HG03439 (cell line): ENCODE measurements around the gene ABHD12.
"Not testable (repeated sequence)": the region's sequence is repeated elsewhere in the genome, so short reads cannot be mapped to it uniquely, and the experiment has no call there.

Experiments
- ATAC-seq: cut with Tn5 transposase; IDR thresholded peaks from one replicate; pipeline ENCODE4 v1.9.1; 2021; ENCODE audit warnings: mild to moderate bottlenecking, moderate library complexity; ENCODE audit not compliant: unreplicated experiment

The ABHD12 gene

DNA sequence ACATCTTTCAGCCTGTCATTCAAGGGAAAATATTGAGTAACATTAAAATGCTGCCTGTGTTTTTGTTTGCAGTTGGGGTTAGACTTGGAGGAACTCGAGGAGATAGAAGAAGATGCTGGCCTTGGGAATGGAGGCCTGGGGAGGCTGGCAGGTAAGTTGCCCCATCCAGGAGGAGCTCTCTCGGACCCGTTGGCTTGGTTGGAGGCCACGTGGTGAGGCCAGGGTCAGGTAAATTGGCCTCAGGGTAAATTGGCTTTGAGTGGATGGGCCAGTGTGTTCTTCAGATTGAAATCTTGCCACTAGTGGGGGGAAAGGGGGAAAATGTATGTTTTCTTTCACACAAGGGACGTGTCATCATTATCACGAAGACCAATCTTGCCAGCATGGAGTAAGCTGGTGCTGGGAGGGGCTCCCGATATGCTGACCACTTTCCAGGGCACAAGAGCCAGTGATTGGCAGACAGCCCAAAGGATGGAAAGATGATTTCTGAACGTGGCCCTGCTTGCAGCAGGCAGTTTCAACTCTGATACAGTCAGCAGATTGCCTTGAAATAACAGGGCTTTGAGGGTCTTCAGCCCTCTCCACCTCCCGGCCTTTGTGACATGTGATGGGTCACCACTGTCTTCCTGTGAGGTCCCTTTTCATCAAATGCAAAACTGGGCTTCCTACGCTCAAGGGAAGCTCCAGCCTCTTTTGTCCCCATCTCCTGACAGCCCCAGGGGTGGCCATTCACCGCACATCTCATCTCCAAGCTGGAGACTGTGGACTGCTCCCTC, 121.4 kb downstream of the ABHD12 start:
- ATAC-seq, result no peak

DNA sequence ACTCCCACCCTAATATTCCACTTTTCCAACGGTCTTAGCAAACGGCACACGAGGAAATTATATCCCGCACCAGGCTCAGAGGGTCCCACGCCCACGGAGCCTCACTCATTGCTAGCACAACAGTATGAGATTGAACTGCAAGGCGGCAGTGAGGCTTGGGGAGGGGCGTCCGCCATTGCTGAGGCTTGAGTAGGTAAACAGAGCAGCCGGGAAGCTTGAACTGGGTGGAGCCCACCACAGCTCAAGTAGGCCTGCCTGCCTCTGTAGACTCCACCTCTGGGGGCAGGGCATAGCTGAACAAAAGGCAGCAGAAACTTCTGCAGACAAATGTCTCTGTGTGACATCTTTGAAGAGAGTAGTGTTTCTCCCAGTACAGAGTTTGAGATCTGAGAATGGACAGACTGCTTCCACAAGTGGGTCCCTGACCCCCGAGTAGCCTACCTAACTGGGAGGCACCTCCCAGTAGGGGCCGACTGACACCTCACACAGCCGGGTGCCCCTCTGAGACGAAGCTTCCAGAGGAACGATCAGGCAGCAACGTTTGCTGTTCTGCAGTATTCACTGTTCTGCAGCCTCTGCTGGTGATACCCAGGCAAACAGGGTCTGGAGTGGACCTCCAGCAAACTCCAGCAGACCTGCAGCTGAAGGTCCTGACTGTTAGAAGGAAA, 129.7 kb downstream of the ABHD12 start:
- ATAC-seq, result not testable (repeated sequence)

DNA sequence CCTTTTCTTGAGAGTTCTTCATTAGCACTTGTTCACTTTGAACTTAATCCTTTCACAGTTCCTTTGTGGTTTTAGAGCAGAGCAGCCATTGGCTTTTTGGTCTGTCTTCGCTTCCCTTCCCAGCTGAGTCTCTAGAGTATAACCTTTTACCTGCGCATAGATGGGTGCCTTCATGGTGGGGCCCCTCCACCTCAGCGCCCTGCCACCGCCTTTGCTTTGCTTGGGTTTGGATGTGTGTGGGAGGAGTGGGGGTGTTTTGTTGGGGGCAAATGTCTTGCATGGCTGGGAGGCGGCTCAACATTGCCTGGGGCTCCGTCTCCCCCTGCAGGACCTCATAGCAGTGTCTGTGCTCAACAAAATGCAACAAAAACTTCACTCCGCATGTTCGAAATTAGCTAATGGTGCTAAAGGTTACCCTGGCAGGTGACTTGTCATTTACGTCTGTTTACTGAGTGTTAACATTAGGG, 130.8 kb downstream of the ABHD12 start:
- ATAC-seq, result no peak

DNA sequence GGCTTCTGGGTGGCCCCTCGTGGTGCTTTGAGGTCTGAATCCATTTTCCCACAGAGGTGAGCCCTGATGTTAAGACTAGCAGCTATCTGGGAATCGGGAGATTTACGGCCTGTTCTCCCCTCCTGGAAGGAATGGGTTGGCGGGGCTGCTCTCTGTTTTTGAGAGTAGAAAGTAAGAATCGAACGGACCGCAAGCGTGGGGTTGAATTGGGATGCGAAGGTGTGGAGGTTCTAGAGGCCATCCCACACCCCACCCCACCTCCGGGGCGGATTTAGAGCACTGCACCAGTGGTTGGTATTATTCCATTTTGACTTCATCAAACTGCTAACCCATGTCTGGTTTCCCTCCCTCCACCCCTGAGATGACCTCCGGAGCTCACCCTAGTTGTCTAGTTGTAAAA, 131.3 kb downstream of the ABHD12 start:
- ATAC-seq, result no peak

DNA sequence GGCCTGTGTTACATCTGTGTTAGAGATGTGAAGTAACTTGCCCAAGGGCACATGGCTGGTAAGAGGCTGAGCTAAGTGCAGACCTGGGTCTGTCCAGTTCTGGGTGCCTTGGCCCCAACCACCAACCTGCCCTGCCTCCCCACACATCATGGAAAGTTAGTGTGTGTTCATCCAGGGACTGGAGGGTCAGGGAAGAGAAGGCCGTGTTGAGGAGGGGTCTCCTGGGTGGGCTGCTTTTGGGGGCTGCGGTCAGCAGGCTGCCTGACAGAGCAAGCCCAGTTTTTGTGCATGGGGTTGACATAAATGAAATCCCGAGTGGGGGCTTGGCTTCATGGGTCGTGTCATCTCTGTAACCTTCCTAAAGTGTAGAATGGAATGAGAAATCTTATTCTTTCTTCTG, 131.8 kb downstream of the ABHD12 start:
- ATAC-seq, result no peak

DNA sequence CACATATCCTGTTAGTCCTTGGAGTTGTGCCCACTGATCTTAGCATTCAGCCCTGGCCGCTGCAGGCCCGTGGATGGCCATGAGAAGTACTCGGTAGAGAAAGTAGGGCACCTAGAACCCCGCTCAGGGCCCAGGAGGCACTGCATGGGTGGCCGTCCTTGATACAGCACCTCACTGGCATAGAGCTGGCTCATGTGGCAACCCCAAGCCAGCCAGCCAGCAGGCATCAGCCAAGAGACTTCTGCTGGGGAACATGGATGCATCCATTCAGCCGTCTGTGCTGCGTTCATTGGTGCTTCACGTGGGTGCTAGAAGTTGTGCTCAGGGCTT, 132.2 kb downstream of the ABHD12 start:
- no peak for ATAC-seq

DNA sequence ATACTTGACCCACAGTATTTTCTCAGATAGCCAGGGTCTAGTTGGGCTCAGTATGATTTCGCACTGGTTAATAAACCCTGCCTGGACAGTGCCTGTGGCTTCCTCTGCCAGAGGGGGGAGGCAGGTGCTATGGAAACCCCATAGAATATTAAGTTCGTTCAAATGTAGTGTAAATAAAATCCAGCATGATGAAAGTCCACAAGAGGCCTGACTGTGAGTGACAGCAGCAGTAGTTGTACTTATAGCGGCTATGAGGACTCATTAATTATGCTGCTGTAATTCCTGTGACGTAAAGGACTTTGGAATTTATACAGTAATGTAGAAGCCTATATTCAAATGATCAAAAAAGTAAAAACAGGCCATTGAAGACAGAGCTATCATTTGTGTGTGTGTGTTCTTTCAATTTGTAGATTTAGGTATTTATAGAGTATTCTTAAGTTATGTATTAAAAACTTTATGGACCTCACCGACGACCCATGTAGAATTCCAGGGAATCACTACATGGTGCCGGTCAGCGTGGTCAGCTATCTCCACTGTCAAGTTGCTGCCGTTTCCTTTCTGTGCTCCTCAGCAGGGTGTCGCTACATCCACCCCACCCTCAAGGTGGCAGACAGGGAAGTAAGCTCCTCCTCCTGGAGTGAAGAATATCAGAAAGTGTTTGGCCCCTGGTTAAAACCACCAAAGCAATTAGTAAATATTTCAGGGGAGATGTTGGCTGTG, 132.7 kb downstream of the ABHD12 start:
- no peak for ATAC-seq

DNA sequence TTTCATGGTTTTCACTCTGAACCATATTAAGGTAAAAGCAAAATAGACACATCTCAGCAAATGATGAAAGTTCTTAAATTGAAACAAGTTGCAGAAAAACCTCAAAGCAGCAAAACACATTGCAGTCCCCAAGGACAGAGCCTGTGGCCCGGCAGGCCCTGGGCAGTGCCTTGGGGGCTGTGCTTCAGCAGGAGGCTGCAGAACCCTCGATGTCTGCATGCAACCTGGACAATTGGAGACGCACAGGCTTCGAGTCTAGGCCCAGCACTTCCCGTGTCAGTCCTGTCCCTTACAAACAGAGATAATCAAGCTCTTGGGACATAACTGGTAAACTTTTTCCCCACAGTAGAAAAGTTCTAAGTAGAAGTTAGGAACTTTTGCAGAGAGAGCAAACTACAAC, 133.5 kb downstream of the ABHD12 start:
- ATAC-seq, result no peak

DNA sequence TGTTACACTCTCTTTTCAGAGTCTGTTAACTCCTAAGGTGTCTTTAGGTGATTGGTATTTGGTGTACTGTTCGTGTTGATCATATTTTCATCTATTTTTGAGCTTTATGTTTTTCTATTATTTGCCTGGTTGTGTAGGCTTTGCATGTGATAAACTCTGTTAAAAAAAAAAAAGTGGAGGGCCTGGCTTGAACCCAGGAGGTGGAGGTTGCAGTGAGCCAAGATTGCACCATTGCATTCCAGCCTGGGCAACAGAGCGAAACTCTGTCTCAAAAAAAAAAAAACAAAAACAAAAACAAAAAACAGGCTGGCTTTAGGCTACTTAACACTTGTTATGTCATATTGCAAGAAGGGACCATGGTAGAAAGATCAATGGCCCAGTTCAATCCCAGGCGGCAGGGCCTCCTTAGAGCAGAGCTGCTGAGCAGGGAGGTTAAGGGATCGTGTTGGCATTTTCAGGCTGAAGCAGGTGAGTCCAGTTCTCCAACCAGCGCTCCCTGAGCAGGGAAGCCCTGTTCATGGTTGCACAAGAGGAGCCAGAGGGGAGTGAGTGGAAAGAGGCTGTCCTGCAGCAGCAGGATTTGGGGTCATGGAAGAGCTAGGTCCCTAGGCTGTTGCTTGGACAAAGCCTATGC, 134.3 kb downstream of the ABHD12 start:
- no peak for ATAC-seq

DNA sequence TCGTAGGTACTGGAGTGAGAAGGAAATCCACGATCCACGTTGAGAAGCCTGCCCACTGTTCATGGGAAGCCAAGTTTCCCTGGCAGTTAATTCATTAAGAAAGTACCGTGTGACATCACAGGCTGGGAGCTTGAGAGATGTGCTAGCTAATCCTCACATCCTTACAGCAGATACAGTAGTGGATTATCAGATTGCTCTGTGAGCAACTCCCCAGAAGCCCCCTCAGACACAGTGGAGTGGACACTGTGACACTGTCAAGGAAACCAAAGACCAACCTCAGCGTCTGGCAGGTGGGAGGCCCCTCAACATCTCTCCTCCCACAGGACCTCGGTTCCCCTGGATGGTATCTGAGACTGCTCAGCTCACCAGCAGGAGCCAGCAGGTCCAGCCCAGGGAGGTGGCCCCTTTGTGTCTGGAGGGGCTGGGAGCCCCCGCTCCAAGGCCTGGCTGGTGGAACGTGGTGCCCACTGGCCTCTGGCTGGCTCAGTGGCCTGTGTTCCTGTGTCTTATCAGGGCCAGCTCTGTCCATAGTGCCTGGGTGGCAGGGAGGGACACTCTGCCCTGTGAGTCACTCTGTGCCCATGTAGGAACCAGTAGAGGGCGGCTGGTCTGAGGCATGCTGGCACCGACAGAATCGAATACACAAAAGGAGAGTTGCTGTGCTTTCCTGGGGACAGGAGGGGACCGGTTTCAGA, 135.5 kb downstream of the ABHD12 start:
- ATAC-seq, result no peak

DNA sequence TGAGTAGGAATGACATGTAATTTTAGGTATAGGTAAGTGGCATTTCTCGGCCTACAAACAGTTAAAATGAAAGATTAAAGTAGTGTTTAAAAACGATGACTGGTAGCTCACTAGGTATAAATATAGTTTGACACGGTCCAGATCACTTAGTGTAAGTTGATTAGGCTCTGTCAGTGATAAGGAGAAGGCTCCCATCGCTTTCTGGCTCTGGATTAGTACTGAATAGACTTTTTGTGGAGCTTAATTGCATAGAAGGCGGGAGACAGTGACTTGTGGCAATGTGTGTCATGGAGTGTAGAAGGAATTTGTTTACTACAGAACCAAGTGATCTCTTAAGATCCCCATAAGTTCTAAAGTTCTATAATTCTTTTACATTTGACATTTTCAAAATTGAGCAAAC, 136.1 kb downstream of the ABHD12 start:
- ATAC-seq, result no peak

DNA sequence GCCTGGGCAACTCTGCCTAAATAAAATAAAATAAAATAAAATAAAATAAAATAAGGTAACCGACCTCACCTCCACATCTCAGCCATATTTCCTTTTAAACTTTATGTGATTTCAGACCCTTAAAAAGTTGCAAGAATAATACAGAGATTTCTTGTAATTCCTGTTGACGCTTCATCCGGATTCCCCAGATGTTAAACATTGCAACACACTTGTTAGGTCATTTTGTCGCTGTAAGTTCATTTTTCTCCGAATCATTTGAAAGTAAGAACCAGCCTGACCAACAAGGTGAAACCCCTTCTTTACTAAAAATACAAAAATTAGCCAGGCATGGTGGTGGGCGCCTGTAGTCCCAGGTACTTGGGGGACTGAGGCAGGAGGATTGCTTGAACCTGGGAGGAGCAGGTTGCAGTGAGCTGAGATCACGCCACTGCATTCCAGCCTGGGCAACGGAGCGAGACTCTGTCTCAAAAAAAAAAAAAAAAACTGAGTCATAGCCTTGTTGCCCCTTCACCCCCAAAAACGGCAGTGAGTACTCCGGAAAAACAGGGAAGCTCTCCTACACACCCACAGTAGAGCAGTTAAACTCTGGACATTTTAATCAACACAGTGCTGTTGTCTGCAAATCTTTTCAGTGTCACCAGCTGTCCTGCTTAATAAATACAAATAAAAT, 136.9 kb downstream of the ABHD12 start:
- ATAC-seq, result no peak

DNA sequence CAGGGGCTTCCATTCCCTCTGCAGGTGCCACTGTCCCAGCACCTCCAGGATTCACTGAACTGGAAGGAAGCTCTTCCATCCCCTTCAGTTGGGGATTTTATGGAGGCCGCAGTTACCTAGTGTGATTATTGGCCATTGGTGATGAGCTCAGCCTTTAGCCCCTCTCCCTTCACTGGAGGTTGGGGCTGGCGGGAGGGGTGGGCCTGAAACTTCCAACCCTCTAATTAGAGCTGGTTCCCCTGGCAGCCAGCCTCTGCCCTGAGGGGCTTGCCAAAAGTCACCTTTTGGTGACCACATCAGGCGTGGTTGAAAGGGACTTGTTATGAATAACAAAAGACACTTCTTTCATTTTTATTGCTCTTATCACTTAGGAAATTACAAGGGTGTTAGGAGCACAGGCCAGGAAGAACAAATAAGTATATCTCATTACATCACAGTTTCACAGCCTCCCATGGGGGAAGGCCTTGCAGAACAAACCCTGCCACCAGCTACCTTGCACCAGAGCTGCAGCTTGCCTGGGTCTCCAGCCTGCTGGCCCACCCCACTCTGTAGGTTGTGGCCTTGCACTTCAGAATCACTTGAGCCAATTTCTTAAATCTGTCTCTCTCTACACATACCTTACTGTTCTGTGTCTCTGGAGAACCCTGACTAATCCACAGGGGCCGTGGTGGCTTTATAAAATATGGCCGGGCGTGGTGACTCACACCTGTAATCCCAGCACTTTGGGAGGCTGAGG, 137.8 kb downstream of the ABHD12 start:
- ATAC-seq, result no peak

DNA sequence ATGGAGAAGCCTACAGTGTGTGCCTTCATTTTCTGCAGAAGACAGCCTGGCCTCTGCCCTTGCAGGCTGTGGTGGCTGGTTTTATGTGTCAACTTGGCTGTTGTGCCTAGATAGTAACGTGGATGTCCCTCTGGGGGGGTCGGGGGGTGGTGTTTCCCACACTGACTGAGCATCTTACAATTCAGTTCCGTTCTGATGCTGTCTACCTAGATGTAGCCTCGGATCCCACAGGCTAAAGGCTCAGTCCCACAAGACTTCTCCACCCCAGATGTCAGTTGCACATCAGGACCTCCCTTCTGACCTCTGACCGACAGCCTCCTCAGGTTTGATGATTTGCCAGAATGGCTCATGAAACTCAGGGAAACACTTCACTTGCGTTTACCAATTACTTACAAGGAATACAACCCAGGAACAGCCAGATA, 138.4 kb downstream of the ABHD12 start:
- ATAC-seq, result no peak

DNA sequence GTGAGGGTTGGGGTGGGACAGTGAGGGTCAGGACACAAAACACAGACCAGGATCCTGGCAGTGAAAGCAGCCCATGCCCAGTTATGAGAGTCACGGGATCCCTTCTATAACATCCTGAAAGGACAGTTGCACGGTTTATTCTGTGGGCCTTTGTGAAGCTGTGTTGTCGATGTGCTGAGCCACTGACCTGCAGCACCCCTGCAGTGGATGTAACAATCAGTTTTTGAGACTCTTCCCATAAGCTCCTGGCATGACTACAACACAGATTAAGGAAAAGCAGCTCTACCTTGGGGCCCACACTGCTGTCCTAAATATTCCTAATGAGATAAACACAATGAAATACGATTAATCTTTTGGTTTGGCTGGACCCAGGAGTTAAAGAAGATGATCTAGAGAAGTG, 139.1 kb downstream of the ABHD12 start:
- no peak for ATAC-seq

DNA sequence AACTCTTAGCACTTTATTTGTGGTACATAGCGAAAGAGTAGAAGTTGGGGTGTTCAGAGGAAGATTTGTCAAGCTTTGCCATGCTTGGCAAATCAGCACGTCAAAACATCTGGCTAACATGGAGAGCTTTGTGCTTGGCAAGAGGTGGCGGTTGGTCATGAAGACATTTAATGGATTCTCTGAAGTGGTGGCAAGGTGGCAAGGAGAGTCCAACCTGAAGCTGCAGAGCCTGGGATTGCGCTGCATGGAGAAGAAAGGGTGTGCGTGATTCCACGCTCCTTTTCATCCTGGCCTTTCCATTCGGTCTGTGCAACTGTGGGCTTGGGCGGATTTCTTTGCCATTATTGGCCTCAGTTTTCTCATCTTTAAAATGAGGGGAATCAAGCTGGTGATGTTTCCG, 139.6 kb downstream of the ABHD12 start:
- ATAC-seq, result no peak

DNA sequence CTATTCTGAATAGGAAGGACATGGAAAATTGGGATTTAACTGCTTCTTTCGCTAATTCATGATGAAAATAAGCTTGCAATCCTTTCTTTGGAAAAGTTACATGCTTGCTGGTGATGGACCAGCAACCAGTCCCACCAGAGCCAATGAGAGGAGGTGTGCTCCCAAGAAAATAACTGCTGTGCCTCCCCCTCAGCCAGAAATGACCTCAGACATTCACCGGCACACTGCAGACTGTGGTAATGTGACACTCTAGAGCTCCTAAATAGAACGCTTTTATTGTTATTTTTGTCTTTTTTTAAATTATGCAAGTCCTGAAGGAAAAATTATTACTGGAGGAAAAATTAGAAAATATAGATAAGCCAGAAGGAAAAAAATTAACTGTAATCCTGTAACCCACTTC, 140.1 kb downstream of the ABHD12 start:
- no peak for ATAC-seq
